OCI-LY7 (cell line): Measurements from ENCODE around the gene DGKB. TPM values are rescaled to one million over a fixed set of nuclear protein-coding genes. Genes with fewer than 3 reads are reported as not detected.

Experiments used
- BruUV-seq: library from RNA; stranded (reverse); fragments of 400-500 nt; replicated peaks from 2 replicates; lab custom pipeline; 2021; lab: Mats Ljungman, UMichigan
- CTCF ChIA-PET: fragments of 300-600 bp; sonication (Branson Sonifier 250); formaldehyde crosslinking; loops from one replicate; lab custom pipeline; 2022; ENCODE audit warnings: antibody characterized with exemption; ENCODE audit not compliant: unreplicated experiment; lab: Charles Lee
- POLR2A ChIA-PET: fragments of 300-600 bp; sonication (Branson Sonifier 250); formaldehyde crosslinking; loops from one replicate; lab custom pipeline; 2022; ENCODE audit warnings: antibody characterized with exemption; lab: Charles Lee
- DNase-seq: peaks from one replicate; pipeline ENCODE4 v3.0.0-alpha.2; 2015; ENCODE audit warnings: low spot score
- H2AFZ ChIP-seq: fragments of 200-600 bp; sonication (generic), shearing (Covaris generic); 2 replicates; pipeline ENCODE4 v1.6.1; 2014; ENCODE audit warnings: mild to moderate bottlenecking, antibody characterized with exemption, low read length, moderate library complexity
- H3K27ac ChIP-seq: fragments of 200-600 bp; sonication (generic); 2 replicates; pipeline ENCODE4 v1.5.1; 2014; ENCODE audit warnings: mixed run types, low read depth, mild to moderate bottlenecking, moderate library complexity, low read length, inconsistent platforms; ENCODE audit not compliant: poor library complexity, severe bottlenecking
- H3K36me3 ChIP-seq: fragments of 200-600 bp; sonication (generic); 2 replicates; pipeline ENCODE4 v1.6.1; 2014; ENCODE audit warnings: mild to moderate bottlenecking, antibody characterized with exemption, low read length, moderate library complexity, mixed read lengths; ENCODE audit not compliant: insufficient read depth
- H3K4me1 ChIP-seq: fragments of 200-600 bp; sonication (generic); 2 replicates; pipeline ENCODE4 v1.5.1; 2014; ENCODE audit warnings: mild to moderate bottlenecking, low read length; ENCODE audit not compliant: insufficient read depth, poor library complexity, severe bottlenecking
- H3K4me2 ChIP-seq: fragments of 200-600 bp; sonication (generic); 2 replicates; pipeline ENCODE4 v1.6.1; 2014; ENCODE audit warnings: mild to moderate bottlenecking, low read length
- H3K4me3 ChIP-seq: fragments of 200-600 bp; sonication (generic); 2 replicates; pipeline ENCODE4 v1.5.1; 2014; ENCODE audit warnings: mild to moderate bottlenecking, low read depth, low read length; ENCODE audit not compliant: poor library complexity, severe bottlenecking
- H3K79me2 ChIP-seq: fragments of 200-600 bp; sonication (generic); 2 replicates; pipeline ENCODE4 v1.6.1; 2016; ENCODE audit warnings: low read depth, mild to moderate bottlenecking, low read length, moderate library complexity, mixed read lengths; ENCODE audit not compliant: insufficient read depth
- H3K9me2 ChIP-seq: fragments of 200-600 bp; sonication (generic); 2 replicates; pipeline ENCODE4 v1.6.1; 2016; ENCODE audit warnings: mild to moderate bottlenecking, low read length, mixed read lengths; ENCODE audit not compliant: insufficient read depth
- H3K9me3 ChIP-seq: fragments of 200-600 bp; sonication (generic); 2 replicates; pipeline ENCODE4 v1.6.1; 2014; ENCODE audit warnings: mild to moderate bottlenecking, mixed run types, low read length, mixed read lengths
- H4K20me1 ChIP-seq: fragments of 200-600 bp; sonication (generic); 2 replicates; pipeline ENCODE4 v1.6.1; 2014; ENCODE audit warnings: mild to moderate bottlenecking, antibody characterized with exemption, low read length, moderate library complexity, mixed read lengths; ENCODE audit not compliant: insufficient read depth
- EZH2phosphoT487 ChIP-seq: fragments of 200-600 bp; sonication (generic); IDR thresholded peaks from 2 replicates; pipeline ENCODE4 v1.6.1; 2018; ENCODE audit warnings: low read depth, borderline replicate concordance, mild to moderate bottlenecking, mixed run types, antibody characterized with exemption, low read length, moderate library complexity, mixed read lengths
- intact Hi-C: fragments of 100-400 bp; cut with micrococcal nuclease; formaldehyde crosslinking; loops from one replicate; pipeline ENCODE4 v1.10.0; 2022; ENCODE audit not compliant: unreplicated experiment
- total RNA-seq, 2 experiments: library from RNA; depleted of rRNA in 1 of 2; stranded (reverse); fragments of >200 nt in 1 of 2; shearing (Covaris generic) in 1 of 2; gene quantifications; 2 replicates each; pipeline ENCODE4 v1.2.3, GENCODE V29; 2014 to 2022
- TF ChIP-seq, protein P1 (sequence below): fragments of 200-600 bp; sonication (generic); conservative IDR thresholded peaks from 2 replicates; pipeline ENCODE4 v1.5.1; 2014; ENCODE audit warnings: mild to moderate bottlenecking, antibody characterized with exemption, low read length, moderate library complexity, mixed read lengths

Gene DGKB
- total RNA-seq, 2 experiments from 2014 or later = not detected

DNA sequence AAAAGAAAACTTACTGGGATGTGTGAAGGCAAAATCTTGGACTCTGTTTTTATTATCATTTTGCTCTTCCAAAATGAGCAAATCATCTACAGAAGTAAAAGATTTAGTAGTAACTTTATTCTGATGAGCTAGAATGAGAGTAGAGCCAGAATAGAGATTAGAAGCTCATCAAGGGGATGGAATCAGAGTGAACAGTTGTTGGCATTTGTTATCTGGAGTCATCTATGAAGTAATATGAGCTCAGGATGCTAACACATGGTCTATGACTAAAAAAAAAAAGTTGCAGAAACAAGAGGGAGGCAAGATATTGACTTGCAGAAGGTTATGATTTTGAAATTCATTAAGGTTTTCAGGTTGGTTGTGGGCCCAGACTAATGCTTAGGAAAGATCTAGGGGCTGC lies 504.0 kb downstream of the DGKB start:
- H2AFZ ChIP-seq = no peak overlapping the region
- no peak for DNase-seq
- 0 out of 2 replicates have a peak, but pooled peaks cover 3% of the 10 kb centered on the region for H3K9me3 ChIP-seq
- intact Hi-C loops = no loop called here
- no peaks in the 10 kb centered on the region for H3K79me2 ChIP-seq
- H4K20me1 ChIP-seq = no peaks in the 10 kb centered on the region
- H3K27ac ChIP-seq = no peak overlapping the region
- ChIA-PET POLR2A (no interaction called here), CTCF (no interaction called here)
- H3K9me2 ChIP-seq = no peaks in the 10 kb centered on the region
- no peak overlapping the region for H3K4me3 ChIP-seq
- no peak for TF ChIP-seq EZH2phosphoT487
- TF ChIP-seq, protein P1, sequence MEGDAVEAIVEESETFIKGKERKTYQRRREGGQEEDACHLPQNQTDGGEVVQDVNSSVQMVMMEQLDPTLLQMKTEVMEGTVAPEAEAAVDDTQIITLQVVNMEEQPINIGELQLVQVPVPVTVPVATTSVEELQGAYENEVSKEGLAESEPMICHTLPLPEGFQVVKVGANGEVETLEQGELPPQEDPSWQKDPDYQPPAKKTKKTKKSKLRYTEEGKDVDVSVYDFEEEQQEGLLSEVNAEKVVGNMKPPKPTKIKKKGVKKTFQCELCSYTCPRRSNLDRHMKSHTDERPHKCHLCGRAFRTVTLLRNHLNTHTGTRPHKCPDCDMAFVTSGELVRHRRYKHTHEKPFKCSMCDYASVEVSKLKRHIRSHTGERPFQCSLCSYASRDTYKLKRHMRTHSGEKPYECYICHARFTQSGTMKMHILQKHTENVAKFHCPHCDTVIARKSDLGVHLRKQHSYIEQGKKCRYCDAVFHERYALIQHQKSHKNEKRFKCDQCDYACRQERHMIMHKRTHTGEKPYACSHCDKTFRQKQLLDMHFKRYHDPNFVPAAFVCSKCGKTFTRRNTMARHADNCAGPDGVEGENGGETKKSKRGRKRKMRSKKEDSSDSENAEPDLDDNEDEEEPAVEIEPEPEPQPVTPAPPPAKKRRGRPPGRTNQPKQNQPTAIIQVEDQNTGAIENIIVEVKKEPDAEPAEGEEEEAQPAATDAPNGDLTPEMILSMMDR = no peak
- no peaks in the 10 kb centered on the region for H3K36me3 ChIP-seq
- BruUV-seq = no TSS peak
- H3K4me2 ChIP-seq = no peak overlapping the region
- no peaks in the 10 kb centered on the region for H3K4me1 ChIP-seq

DNA sequence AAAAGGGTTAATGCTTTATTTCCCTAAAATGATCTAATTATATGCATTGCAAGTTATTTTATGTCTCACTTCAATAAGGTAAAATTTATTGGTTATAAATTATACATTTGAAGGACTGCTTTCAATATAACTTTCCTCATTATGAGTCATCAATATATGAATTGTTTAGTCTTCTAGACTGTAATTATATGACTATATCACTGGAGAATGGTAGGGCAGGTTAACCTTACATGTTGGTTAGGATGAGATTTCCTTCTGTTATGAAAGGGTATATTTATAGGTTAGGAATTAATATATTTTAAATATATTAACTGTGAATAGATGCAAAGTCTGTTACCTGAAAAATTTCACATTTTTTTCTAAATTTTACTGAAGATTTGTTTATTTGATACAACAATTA lies 506.7 kb downstream of the DGKB start:
- Histone ChIP-seq H3K9me3 (0 out of 2 replicates have a peak, but pooled peaks cover 3% of the 10 kb centered on the region), H3K79me2 (no peaks in the 10 kb centered on the region), H4K20me1 (no peaks in the 10 kb centered on the region), H3K36me3 (no peaks in the 10 kb centered on the region), H3K4me1 (no peaks in the 10 kb centered on the region), H3K4me3 (no peak overlapping the region), H3K9me2 (no peaks in the 10 kb centered on the region), H3K4me2 (no peak overlapping the region), H3K27ac (no peak overlapping the region), H2AFZ (no peak overlapping the region)
- intact Hi-C loops = no loop called here
- TF ChIP-seq, protein P1 = no peak
- no peak for TF ChIP-seq EZH2phosphoT487
- no peak for DNase-seq
- no TSS peak for BruUV-seq
- POLR2A ChIA-PET = no interaction called here
- CTCF ChIA-PET = no interaction called here

DNA sequence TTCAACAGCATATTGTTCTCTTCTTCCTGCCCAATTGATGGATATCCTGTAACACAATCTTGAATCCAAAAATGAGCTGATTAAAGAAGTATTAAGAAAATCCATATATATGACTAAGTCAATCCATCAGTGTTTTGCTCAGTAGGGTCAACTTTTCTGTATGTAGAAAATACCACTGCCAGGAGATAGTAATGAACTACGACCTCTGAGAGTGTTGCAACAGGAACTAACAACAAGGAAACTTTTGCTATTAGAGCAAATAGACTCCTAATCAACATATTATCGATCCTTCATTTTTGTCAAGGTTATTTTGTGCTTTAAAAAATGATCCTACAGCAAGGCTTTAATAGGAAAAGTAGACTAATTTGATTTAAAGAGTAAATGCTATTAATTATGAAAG lies 507.8 kb downstream of the DGKB start:
- POLR2A ChIA-PET = interaction anchor here (0.6 to 1.3 kb wide), 2 partner anchors 17 to 1226 kb away, joined by 3 read pairs; no protein-coding TSS in a partner anchor
- CTCF ChIA-PET = no interaction called here
- TF ChIP-seq, protein P1 = no peak
- no peak for TF ChIP-seq EZH2phosphoT487

More for the DNA sequence above, 507.8 kb downstream of the DGKB start:
- BruUV-seq = no TSS peak
- H3K4me1 ChIP-seq = no peaks in the 10 kb centered on the region
- H3K9me2 ChIP-seq = no peaks in the 10 kb centered on the region
- intact Hi-C loops = no loop called here
- no peak overlapping the region for H3K4me3 ChIP-seq
- H4K20me1 ChIP-seq = no peaks in the 10 kb centered on the region
- H3K9me3 ChIP-seq = 0 out of 2 replicates have a peak, but pooled peaks cover 3% of the 10 kb centered on the region
- H3K27ac ChIP-seq = no peak overlapping the region
- H2AFZ ChIP-seq = no peak overlapping the region
- no peak for DNase-seq
- no peak overlapping the region for H3K4me2 ChIP-seq
- no peaks in the 10 kb centered on the region for H3K79me2 ChIP-seq
- H3K36me3 ChIP-seq = no peaks in the 10 kb centered on the region
